ENCODE results near the gene TRIM47.
"Not testable (repeated sequence)": the region's sequence is repeated elsewhere in the genome, so short reads cannot be mapped to it uniquely, and the experiment has no call there.

Gene TRIM47

DNA sequence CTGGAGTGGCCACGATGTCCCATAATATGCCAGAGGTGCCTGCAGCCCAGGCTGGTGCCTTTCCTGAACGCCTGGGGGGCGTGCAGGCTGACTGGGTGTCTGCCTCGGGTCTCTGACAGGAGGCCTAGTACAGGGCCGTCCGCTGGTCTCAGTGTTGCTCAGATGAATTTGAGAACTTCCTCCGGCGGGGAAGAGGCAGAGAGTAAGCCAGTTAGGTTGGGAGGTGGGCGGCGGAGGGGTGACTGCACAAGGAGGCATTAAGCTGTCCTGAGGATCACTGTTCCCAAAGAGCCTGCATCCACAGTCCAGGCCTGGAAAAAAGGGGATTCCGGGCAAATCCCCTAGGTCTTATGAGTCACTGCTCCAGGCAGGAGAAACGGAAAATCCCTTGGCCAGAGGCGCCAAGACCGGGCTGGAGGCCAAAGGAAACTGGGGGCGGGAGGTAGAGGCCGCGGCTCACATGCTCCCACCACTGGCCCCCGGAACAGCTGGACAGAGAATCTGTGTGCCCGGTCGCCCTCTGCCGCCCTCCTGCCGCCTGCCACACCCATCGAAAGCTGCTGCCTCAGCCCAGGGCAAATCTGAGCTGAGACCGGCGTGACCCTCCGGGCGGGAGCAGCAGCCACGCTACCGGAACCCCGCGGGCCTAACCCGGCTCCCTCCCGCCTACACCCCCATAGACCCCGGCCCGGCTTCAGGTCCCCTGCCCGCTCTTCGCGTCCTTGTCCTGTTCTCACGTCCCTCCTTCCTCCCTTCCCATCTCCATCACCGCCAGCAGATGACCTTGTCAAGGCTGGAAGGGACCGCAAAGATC is 1.2 kb downstream of the TRIM47 start:
- Histone ChIP-seq H3K27ac (ENCODE audit: low read depth, low read length) (peak overlapping the region; percentile 96), H3K27me3 (ENCODE audit: control insufficient read depth, insufficient read depth, low read length) (no peaks in the 10 kb centered on the region), H3K9ac (ENCODE audit: low read length) (peak overlapping the region; percentile 95), H3K36me3 (ENCODE audit: control insufficient read depth, insufficient read depth, low read length) (peaks cover 7% of the 10 kb centered on the region), H3K4me1 (ENCODE audit: control insufficient read depth, insufficient read depth, low read length) (peaks cover 46% of the 10 kb centered on the region), H3K4me3 (ENCODE audit: low read length) (peak overlapping the region; percentile 88)

- Histone ChIP-seq H3K27me3 (ENCODE audit: control insufficient read depth, insufficient read depth, low read length) (no peaks in the 10 kb centered on the region), H3K4me3 (ENCODE audit: low read length) (peak overlapping the region; percentile 88), H3K27ac (ENCODE audit: low read depth, low read length) (peak overlapping the region; percentile 96), H3K9ac (ENCODE audit: low read length) (peak overlapping the region; percentile 34), H3K36me3 (ENCODE audit: control insufficient read depth, insufficient read depth, low read length) (peaks cover 7% of the 10 kb centered on the region), H3K4me1 (ENCODE audit: control insufficient read depth, insufficient read depth, low read length) (peaks cover 46% of the 10 kb centered on the region)
These were observed 2.0 kb downstream of the TRIM47 start for GRCh38 chr17:75876190-75876937.

DNA sequence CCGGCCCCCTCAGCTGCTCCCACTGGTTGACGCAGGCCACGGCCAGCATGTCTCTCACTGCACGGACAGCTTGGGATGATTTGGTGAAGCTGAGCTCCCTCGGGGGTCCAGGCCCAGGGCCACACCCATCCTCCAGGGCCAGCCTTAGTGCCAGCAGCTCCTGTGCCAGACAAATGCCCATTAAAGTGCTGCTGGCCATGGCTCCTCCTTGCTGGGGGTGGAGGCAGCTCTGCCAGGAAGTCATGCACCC is 2.5 kb downstream of the TRIM47 start:
- peaks cover 7% of the 10 kb centered on the region for H3K36me3 ChIP-seq (ENCODE audit: control insufficient read depth, insufficient read depth, low read length)
- peak overlapping the region; percentile 96 for H3K27ac ChIP-seq (ENCODE audit: low read depth, low read length)
- H3K4me1 ChIP-seq (ENCODE audit: control insufficient read depth, insufficient read depth, low read length), result peaks cover 46% of the 10 kb centered on the region
- no peaks in the 10 kb centered on the region for H3K27me3 ChIP-seq (ENCODE audit: control insufficient read depth, insufficient read depth, low read length)
- no peak overlapping the region for H3K9ac ChIP-seq (ENCODE audit: low read length)
- peak overlapping the region; percentile 88 for H3K4me3 ChIP-seq (ENCODE audit: low read length)

- peaks cover 7% of the 10 kb centered on the region for H3K36me3 ChIP-seq (ENCODE audit: control insufficient read depth, insufficient read depth, low read length)
- peak overlapping the region; percentile 96 for H3K27ac ChIP-seq (ENCODE audit: low read depth, low read length)
- peak overlapping the region; percentile 88 for H3K4me3 ChIP-seq (ENCODE audit: low read length)
- peaks cover 46% of the 10 kb centered on the region for H3K4me1 ChIP-seq (ENCODE audit: control insufficient read depth, insufficient read depth, low read length)
- H3K27me3 ChIP-seq (ENCODE audit: control insufficient read depth, insufficient read depth, low read length), result no peaks in the 10 kb centered on the region
- no peak overlapping the region for H3K9ac ChIP-seq (ENCODE audit: low read length)
These were observed 3.0 kb downstream of the TRIM47 start for GRCh38 chr17:75875182-75875939.

GRCh38 chr17:75874323-75875181 is 3.8 kb downstream of the TRIM47 start:
- Histone ChIP-seq H3K36me3 (ENCODE audit: control insufficient read depth, insufficient read depth, low read length) (peaks cover 7% of the 10 kb centered on the region), H3K9ac (ENCODE audit: low read length) (no peak overlapping the region), H3K27me3 (ENCODE audit: control insufficient read depth, insufficient read depth, low read length) (no peaks in the 10 kb centered on the region), H3K27ac (ENCODE audit: low read depth, low read length) (peak overlapping the region; percentile 96), H3K4me3 (ENCODE audit: low read length) (no peak overlapping the region), H3K4me1 (ENCODE audit: control insufficient read depth, insufficient read depth, low read length) (peaks cover 51% of the 10 kb centered on the region)

GRCh38 chr17:75873587-75874322 is 4.6 kb downstream of the TRIM47 start:
- H3K4me1 ChIP-seq (ENCODE audit: control insufficient read depth, insufficient read depth, low read length), result peaks cover 57% of the 10 kb centered on the region
- peak overlapping the region; percentile 96 for H3K27ac ChIP-seq (ENCODE audit: low read depth, low read length)
- H3K4me3 ChIP-seq (ENCODE audit: low read length), result no peak overlapping the region
- H3K9ac ChIP-seq (ENCODE audit: low read length), result no peak overlapping the region
- H3K27me3 ChIP-seq (ENCODE audit: control insufficient read depth, insufficient read depth, low read length), result no peaks in the 10 kb centered on the region
- peaks cover 7% of the 10 kb centered on the region for H3K36me3 ChIP-seq (ENCODE audit: control insufficient read depth, insufficient read depth, low read length)

GRCh38 chr17:75872434-75873351 is 5.7 kb downstream of the TRIM47 start:
- peak overlapping the region; percentile 55 for H3K9ac ChIP-seq (ENCODE audit: low read length)
- peak overlapping the region; percentile 96 for H3K27ac ChIP-seq (ENCODE audit: low read depth, low read length)
- no peaks in the 10 kb centered on the region for H3K27me3 ChIP-seq (ENCODE audit: control insufficient read depth, insufficient read depth, low read length)
- peaks cover 7% of the 10 kb centered on the region for H3K36me3 ChIP-seq (ENCODE audit: control insufficient read depth, insufficient read depth, low read length)
- peak overlapping the region; percentile 55 for H3K4me3 ChIP-seq (ENCODE audit: low read length)
- peaks cover 57% of the 10 kb centered on the region for H3K4me1 ChIP-seq (ENCODE audit: control insufficient read depth, insufficient read depth, low read length)

DNA sequence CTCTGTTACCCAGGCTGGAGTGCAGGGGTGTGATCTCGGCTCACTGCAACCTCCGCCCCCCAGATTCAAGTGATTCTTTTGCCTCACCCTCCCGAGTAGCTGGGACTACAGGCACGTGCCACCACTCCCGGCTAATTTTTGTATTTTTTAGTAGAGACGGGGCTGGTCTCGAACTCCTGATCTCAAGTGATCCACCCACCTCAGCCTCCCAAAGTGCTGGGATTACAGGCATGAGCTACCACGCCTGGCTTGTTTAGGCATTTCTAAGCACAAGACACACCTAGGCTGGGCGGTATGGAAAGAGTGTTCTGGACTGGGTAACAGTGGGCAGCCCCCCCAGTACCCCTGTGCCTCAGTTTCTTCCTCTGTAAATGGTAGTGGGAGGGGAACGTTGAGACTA is 8.2 kb downstream of the TRIM47 start:
- H3K9ac ChIP-seq (ENCODE audit: low read length); H3K36me3 ChIP-seq (ENCODE audit: control insufficient read depth, insufficient read depth, low read length); H3K27me3 ChIP-seq (ENCODE audit: control insufficient read depth, insufficient read depth, low read length): not testable (repeated sequence)
- peaks cover 39% of the 10 kb centered on the region for H3K4me1 ChIP-seq (ENCODE audit: control insufficient read depth, insufficient read depth, low read length)
- H3K4me3 ChIP-seq (ENCODE audit: low read length), result peak overlapping the region; percentile 33
- H3K27ac ChIP-seq (ENCODE audit: low read depth, low read length), result peak overlapping the region; percentile 86

DNA sequence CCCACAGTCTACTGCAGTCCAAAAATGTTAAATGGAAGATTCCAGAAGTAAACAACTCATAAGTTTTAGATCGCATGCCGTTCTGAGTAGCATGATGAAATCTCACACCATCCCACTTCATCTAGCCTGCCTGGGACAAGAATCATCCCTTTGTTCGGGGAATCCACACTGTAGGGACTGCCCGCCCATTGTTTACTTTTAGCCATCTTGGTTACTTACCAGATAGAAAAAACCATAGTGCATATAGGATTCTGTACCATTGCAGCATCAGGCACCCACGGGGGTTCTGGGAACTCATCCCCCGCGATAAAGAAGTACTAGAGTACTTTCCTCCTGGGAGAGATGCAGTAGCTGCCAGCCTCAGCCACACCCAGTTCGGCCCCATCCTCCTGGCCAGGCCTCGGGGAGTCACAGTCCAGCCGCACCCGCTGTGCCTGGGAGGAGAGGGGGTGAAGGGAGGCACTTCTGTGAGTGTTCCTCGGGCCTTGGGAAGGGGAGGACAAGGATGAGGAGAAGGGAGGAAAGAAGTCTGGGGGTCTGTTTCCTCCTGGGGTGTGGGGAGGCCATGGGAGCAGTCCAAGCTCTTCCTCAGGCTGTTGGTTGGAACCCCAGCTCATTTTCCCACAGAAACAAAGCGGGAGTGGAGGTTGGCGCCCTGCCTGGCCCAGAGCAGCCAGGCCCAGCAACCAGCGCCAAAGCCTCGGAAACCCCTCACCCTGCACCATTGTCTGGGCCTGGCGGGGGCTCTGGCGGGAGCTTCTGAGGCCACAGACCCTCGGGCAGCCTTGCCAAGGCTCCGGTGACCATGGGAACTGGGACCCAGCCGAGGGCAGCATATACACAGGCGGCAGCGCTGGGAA is 8.9 kb downstream of the TRIM47 start:
- peak overlapping the region; percentile 33 for H3K4me3 ChIP-seq (ENCODE audit: low read length)
- peak overlapping the region; percentile 86 for H3K27ac ChIP-seq (ENCODE audit: low read depth, low read length)
- H3K9ac ChIP-seq (ENCODE audit: low read length), result no peak overlapping the region
- no peaks in the 10 kb centered on the region for H3K27me3 ChIP-seq (ENCODE audit: control insufficient read depth, insufficient read depth, low read length)
- H3K4me1 ChIP-seq (ENCODE audit: control insufficient read depth, insufficient read depth, low read length), result peaks cover 34% of the 10 kb centered on the region
- H3K36me3 ChIP-seq (ENCODE audit: control insufficient read depth, insufficient read depth, low read length), result peaks cover 3% of the 10 kb centered on the region

GRCh38 chr17:75868730-75869281 is 9.6 kb downstream of the TRIM47 start:
- Histone ChIP-seq H3K4me1 (ENCODE audit: control insufficient read depth, insufficient read depth, low read length) (peaks cover 29% of the 10 kb centered on the region), H3K27ac (ENCODE audit: low read depth, low read length) (peak overlapping the region; percentile 86)
- not testable (repeated sequence) for H3K27me3 ChIP-seq (ENCODE audit: control insufficient read depth, insufficient read depth, low read length); H3K4me3 ChIP-seq (ENCODE audit: low read length); H3K36me3 ChIP-seq (ENCODE audit: control insufficient read depth, insufficient read depth, low read length); H3K9ac ChIP-seq (ENCODE audit: low read length)

Measured in rectal smooth muscle tissue (tissue), 1 donor.